Panc1 (cell line): ENCODE data around the gene SCAF4. TPM values are rescaled to one million over a fixed set of nuclear protein-coding genes. Genes with fewer than 3 reads are reported as not detected.

ENCODE experiments used
- ATAC-seq: fragments of 200-7000 bp; cut with Tn5 transposase; 2 replicates; pipeline ENCODE4 v1.9.1; 2020; ENCODE audit warnings: mild to moderate bottlenecking, moderate library complexity
- BruUV-seq: library from RNA; stranded (reverse); fragments of 400-500 nt; replicated peaks from 2 replicates; lab custom pipeline; 2021; lab: Mats Ljungman, UMichigan
- CTCF ChIA-PET: fragments of 300-600 bp; sonication (Branson Sonifier 250); formaldehyde crosslinking; loops from one replicate; lab custom pipeline; 2022; ENCODE audit warnings: antibody characterized with exemption; lab: Charles Lee
- POLR2A ChIA-PET: fragments of 300-600 bp; sonication (Branson Sonifier 250); formaldehyde crosslinking; loops from one replicate; lab custom pipeline; 2022; ENCODE audit warnings: antibody characterized with exemption; lab: Charles Lee
- DNase-seq: peaks from one replicate; pipeline ENCODE4 v3.0.0-alpha.2; 2010; ENCODE audit warnings: low read depth, low spot score
- H3K27ac ChIP-seq: 2 replicates; pipeline ENCODE4 v1.5.1; 2011; ENCODE audit warnings: mild to moderate bottlenecking, low read length, inconsistent platforms
- H3K27me3 ChIP-seq: fragments of 200-500 bp; sonication (Bioruptor generic); 2 replicates; pipeline ENCODE4 v1.6.0; 2014; ENCODE audit warnings: low read length, inconsistent platforms; ENCODE audit not compliant: control insufficient read depth, insufficient read depth
- H3K36me3 ChIP-seq: fragments of 200-500 bp; sonication (Bioruptor generic); 2 replicates; pipeline ENCODE4 v1.5.1; 2014; ENCODE audit warnings: inconsistent platforms, mild to moderate bottlenecking, low read length, moderate library complexity; ENCODE audit not compliant: control insufficient read depth, insufficient read depth
- H3K4me1 ChIP-seq: 2 replicates; pipeline ENCODE4 v1.5.1; 2011; ENCODE audit warnings: inconsistent platforms, mild to moderate bottlenecking, low read length, moderate library complexity; ENCODE audit not compliant: control insufficient read depth, insufficient read depth
- H3K4me3 ChIP-seq, 2 experiments: 2 replicates each; pipeline ENCODE4 v1.5.1; 2011 to 2012; ENCODE audit warnings: low read depth in 2 of 2, low read length in 2 of 2, mild to moderate bottlenecking in 2 of 2, inconsistent platforms in 1 of 2, moderate library complexity in 1 of 2
- H3K9me3 ChIP-seq: fragments of 200-500 bp; sonication (Bioruptor generic); 2 replicates; pipeline ENCODE4 v1.5.1; 2014; ENCODE audit warnings: low read depth, mild to moderate bottlenecking, inconsistent platforms, low read length, moderate library complexity; ENCODE audit not compliant: control insufficient read depth, insufficient read depth
- CTCF ChIP-seq: fragments of 450-650 bp; IDR thresholded peaks from 2 replicates; pipeline ENCODE4 v1.5.1; 2017; ENCODE audit warnings: mild to moderate bottlenecking
- POLR2AphosphoS5 ChIP-seq: IDR thresholded peaks from 2 replicates; pipeline ENCODE4 v1.6.1; 2012; ENCODE audit warnings: mild to moderate bottlenecking, low read depth, low read length, moderate library complexity
- REST ChIP-seq, 2 experiments: IDR thresholded peaks; 2 replicates each; pipeline ENCODE4 v1.6.1; 2011 to 2012; ENCODE audit warnings: low read depth in 2 of 2, control low read depth in 1 of 2, low read length in 1 of 2, mild to moderate bottlenecking in 1 of 2, moderate library complexity in 1 of 2; ENCODE audit not compliant: insufficient read depth in 1 of 2
- SIN3A ChIP-seq: IDR thresholded peaks from 2 replicates; pipeline ENCODE4 v1.6.1; 2012; ENCODE audit warnings: low read depth, mild to moderate bottlenecking, low read length, moderate library complexity, borderline replicate concordance; ENCODE audit not compliant: insufficient read depth
- TCF7L2 ChIP-seq: IDR thresholded peaks from 2 replicates; pipeline ENCODE4 v1.6.1; 2011; ENCODE audit warnings: mild to moderate bottlenecking, low read depth, low read length, inconsistent platforms
- in situ Hi-C: cut with HindIII; loops from 2 replicates; pipeline ENCODE4 v1.10.0; 2016; ENCODE audit warnings: low sequenced_read_pairs, low pct_unique_long_range_greater_than_20kb
- intact Hi-C: fragments of 100-400 bp; cut with micrococcal nuclease; formaldehyde crosslinking; loops from one replicate; pipeline ENCODE4 v1.10.0; 2022; ENCODE audit not compliant: unreplicated experiment
- total RNA-seq: library from RNA; stranded (reverse); gene quantifications from one replicate; pipeline ENCODE4 v1.2.1, GENCODE V29; 2021; ENCODE audit not compliant: unreplicated experiment

Gene SCAF4
- total RNA-seq, 1 experiment from 2014 or later = 28.4 TPM

GRCh38 chr21:31728952-31729351 is 3.0 kb downstream of the SCAF4 start:
- H3K27ac ChIP-seq = no peak overlapping the region
- in situ Hi-C loops = no loop called here
- POLR2A ChIA-PET = no interaction called here
- intact Hi-C loops = no loop called here
- peaks cover 3% of the 10 kb centered on the region; the same call in 1 of the 2 replicates for H3K36me3 ChIP-seq
- H3K9me3 ChIP-seq = no peaks in the 10 kb centered on the region
- no peak overlapping the region for H3K4me3 ChIP-seq
- CTCF ChIA-PET = no interaction called here
- DNase-seq (no peak), ATAC-seq (no peak)
- TF ChIP-seq POLR2AphosphoS5 = no peak
- TF ChIP-seq TCF7L2 = no peak
- no peak for TF ChIP-seq CTCF
- no peak for TF ChIP-seq REST (IDR thresholded peaks at IDR 0.05; ENCODE audit: insufficient read depth in 1 of 2, low read depth in 2 of 2, low read length in 1 of 2)
- TF ChIP-seq SIN3A = no peak
- BruUV-seq = no TSS peak
- H3K27me3 ChIP-seq = no peaks in the 10 kb centered on the region
- H3K4me1 ChIP-seq = peaks cover 27% of the 10 kb centered on the region

GRCh38 chr21:31728191-31728590 is 3.7 kb downstream of the SCAF4 start:
- POLR2A ChIA-PET = no interaction called here
- DNase-seq = no peak
- no TSS peak for BruUV-seq

More at GRCh38 chr21:31728191-31728590, 3.7 kb downstream of the SCAF4 start:
- no peaks in the 10 kb centered on the region for H3K27me3 ChIP-seq
- H3K36me3 ChIP-seq = peaks cover 3% of the 10 kb centered on the region; the same call in 1 of the 2 replicates
- peaks cover 27% of the 10 kb centered on the region for H3K4me1 ChIP-seq
- H3K9me3 ChIP-seq = no peaks in the 10 kb centered on the region
- no peak for TF ChIP-seq TCF7L2
- TF ChIP-seq SIN3A = no peak
- no peak for TF ChIP-seq REST (IDR thresholded peaks at IDR 0.05; ENCODE audit: insufficient read depth in 1 of 2, low read depth in 2 of 2, low read length in 1 of 2)
- TF ChIP-seq CTCF = no peak
- no peak for TF ChIP-seq POLR2AphosphoS5
- in situ Hi-C loops = no loop called here
- intact Hi-C loops = no loop called here
- H3K27ac ChIP-seq = no peak overlapping the region
- CTCF ChIA-PET = no interaction called here
- ATAC-seq = no peak
- no peak overlapping the region for H3K4me3 ChIP-seq
